Cardiac fibroblast (primary cell): ENCODE results near the gene SYK.
"Not testable (repeated sequence)": the region's sequence is repeated elsewhere in the genome, so short reads cannot be mapped to it uniquely, and the experiment has no call there.

Experiments
- DNase-seq, 2 donors: peaks; one replicate each; pipeline versions ENCODE4 v3.0.0 to v3.0.0-alpha.2; 2010; ENCODE audit warnings: low read depth in 2 of 2
- H3K4me3 ChIP-seq, 2 donors: replicated peaks in 1 of 2; 1 replicate in 1 of 2; 2 replicates in 1 of 2; pipeline ENCODE4 v1.5.1; 2011; ENCODE audit warnings: low read depth in 2 of 2, low read length in 2 of 2, mild to moderate bottlenecking in 2 of 2, moderate library complexity in 1 of 2
- CTCF ChIP-seq: IDR thresholded peaks from one replicate; pipeline ENCODE4 v1.5.1; 2011; ENCODE audit warnings: low read depth, mild to moderate bottlenecking, low read length, inconsistent platforms

SYK gene

GRCh38 chr9:90783964-90784363 is 17.7 kb upstream of the SYK start:
- no peak for DNase-seq
- TF ChIP-seq CTCF = no peak
- H3K4me3 ChIP-seq = no peak overlapping the region

- DNase-seq = no peak
- no peak overlapping the region for H3K4me3 ChIP-seq
- no peak for TF ChIP-seq CTCF
These were observed 13.7 kb upstream of the SYK start for GRCh38 chr9:90787771-90788460.

GRCh38 chr9:90788527-90788926 is 13.1 kb upstream of the SYK start:
- not testable (repeated sequence) for H3K4me3 ChIP-seq, DNase-seq

GRCh38 chr9:90789408-90789807 is 12.2 kb upstream of the SYK start:
- H3K4me3 ChIP-seq = no peak overlapping the region
- no peak for TF ChIP-seq CTCF
- no peak for DNase-seq

- no peak for DNase-seq
- no peak overlapping the region for H3K4me3 ChIP-seq
- no peak for TF ChIP-seq CTCF
These were observed 11.8 kb upstream of the SYK start for GRCh38 chr9:90789862-90790261.

- not testable (repeated sequence) for DNase-seq, H3K4me3 ChIP-seq
These were observed 8.6 kb upstream of the SYK start for GRCh38 chr9:90793024-90793423.

GRCh38 chr9:90793729-90794128 is 7.9 kb upstream of the SYK start:
- DNase-seq = no peak
- no peak for TF ChIP-seq CTCF
- no peak overlapping the region for H3K4me3 ChIP-seq

- no peak overlapping the region for H3K4me3 ChIP-seq
- TF ChIP-seq CTCF = no peak
- DNase-seq = no peak
These were observed 6.5 kb upstream of the SYK start for GRCh38 chr9:90795084-90795483.
